ENCODE measurements around the gene OR52I2. TPM values are rescaled to one million over a fixed set of nuclear protein-coding genes. Genes with fewer than 3 reads are reported as not detected.

OR52I2 gene
- total RNA-seq, 3 donors from 2014 or later = not detected

DNA sequence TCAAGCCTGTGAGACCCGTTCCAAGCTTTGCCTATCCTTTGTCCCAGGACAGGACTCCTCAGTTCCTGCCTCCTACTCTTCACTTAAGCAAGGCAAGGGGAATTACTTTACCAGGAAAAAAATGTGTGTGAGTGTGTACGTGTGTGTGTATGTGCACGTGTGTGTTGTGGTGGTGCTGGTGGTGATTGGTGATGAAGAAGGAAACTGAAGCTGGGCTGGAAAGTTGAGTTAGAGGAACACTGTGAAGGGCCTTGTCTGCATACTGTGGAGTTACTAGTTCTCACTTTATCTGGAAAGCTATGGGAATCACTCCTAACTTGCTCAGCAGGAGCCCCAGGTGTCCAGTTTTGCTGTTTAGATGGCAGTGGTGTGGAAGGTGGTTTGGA, 56.1 kb downstream of the OR52I2 start:
- DNase-seq (ENCODE audit: low spot score in 2 of 2) = no peak
- intact Hi-C loops (cut with DNase I; ENCODE audit: low total_unique reads) = no loop called here
- no peak overlapping the region for H3K4me3 ChIP-seq
- H3K27ac ChIP-seq = no peak overlapping the region
- no peaks in the 10 kb centered on the region for H3K36me3 ChIP-seq
- no peaks in the 10 kb centered on the region for H3K4me1 ChIP-seq
- no peaks in the 10 kb centered on the region for H3K9me3 ChIP-seq
- H3K27me3 ChIP-seq = peaks cover 0 to 12% of the 10 kb centered on the region in 2 donors
- TF ChIP-seq POLR2AphosphoS5 (IDR thresholded peaks at IDR 0.05) = no peak

DNA sequence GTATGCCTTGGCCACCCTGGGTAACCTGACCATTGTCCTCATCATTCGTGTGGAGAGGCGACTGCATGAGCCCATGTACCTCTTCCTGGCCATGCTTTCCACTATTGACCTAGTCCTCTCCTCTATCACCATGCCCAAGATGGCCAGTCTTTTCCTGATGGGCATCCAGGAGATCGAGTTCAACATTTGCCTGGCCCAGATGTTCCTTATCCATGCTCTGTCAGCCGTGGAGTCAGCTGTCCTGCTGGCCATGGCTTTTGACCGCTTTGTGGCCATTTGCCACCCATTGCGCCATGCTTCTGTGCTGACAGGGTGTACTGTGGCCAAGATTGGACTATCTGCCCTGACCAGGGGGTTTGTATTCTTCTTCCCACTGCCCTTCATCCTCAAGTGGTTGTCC, 58.4 kb downstream of the OR52I2 start:
- Histone ChIP-seq H3K9me3 (no peaks in the 10 kb centered on the region), H3K27me3 (peaks cover 0 to 12% of the 10 kb centered on the region in 2 donors), H3K4me1 (no peaks in the 10 kb centered on the region), H3K27ac (no peak overlapping the region), H3K36me3 (no peaks in the 10 kb centered on the region), H3K4me3 (no peak overlapping the region)
- no peak for DNase-seq (ENCODE audit: low spot score in 2 of 2)
- intact Hi-C loops (cut with DNase I; ENCODE audit: low total_unique reads) = no loop called here
- TF ChIP-seq POLR2AphosphoS5 (IDR thresholded peaks at IDR 0.05) (no peak), POLR2A (IDR thresholded peaks at IDR 0.05) (no peak)
- TF ChIP-seq, protein P1, sequence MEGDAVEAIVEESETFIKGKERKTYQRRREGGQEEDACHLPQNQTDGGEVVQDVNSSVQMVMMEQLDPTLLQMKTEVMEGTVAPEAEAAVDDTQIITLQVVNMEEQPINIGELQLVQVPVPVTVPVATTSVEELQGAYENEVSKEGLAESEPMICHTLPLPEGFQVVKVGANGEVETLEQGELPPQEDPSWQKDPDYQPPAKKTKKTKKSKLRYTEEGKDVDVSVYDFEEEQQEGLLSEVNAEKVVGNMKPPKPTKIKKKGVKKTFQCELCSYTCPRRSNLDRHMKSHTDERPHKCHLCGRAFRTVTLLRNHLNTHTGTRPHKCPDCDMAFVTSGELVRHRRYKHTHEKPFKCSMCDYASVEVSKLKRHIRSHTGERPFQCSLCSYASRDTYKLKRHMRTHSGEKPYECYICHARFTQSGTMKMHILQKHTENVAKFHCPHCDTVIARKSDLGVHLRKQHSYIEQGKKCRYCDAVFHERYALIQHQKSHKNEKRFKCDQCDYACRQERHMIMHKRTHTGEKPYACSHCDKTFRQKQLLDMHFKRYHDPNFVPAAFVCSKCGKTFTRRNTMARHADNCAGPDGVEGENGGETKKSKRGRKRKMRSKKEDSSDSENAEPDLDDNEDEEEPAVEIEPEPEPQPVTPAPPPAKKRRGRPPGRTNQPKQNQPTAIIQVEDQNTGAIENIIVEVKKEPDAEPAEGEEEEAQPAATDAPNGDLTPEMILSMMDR (IDR thresholded peaks at IDR 0.05) = no peak

DNA sequence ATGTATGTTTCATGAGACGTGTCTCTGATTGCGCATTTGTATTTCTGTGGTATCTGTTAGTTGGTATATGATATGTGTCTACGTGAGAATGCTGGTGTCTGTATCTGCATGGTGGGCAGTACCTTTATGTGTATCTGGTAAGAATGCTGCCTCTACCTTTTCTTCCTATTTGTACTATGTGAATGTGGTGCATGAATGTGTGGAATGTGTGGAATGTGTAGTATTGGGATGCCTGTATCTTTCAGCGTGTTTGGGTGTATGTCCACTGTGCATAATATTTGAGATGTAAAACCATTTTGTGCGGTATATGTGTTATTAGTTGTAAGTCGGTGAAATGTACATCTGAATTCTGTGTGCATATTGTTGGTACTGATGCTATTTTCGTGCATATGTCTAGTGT, 60.0 kb downstream of the OR52I2 start:
- Histone ChIP-seq H3K36me3 (no peaks in the 10 kb centered on the region), H3K9me3 (no peaks in the 10 kb centered on the region), H3K27me3 (peaks cover 0 to 8% of the 10 kb centered on the region in 2 donors), H3K4me3 (no peak overlapping the region), H3K4me1 (no peaks in the 10 kb centered on the region), H3K27ac (no peak overlapping the region)
- DNase-seq (ENCODE audit: low spot score in 2 of 2) = no peak
- no peak for TF ChIP-seq POLR2A (IDR thresholded peaks at IDR 0.05)
- no peak for TF ChIP-seq POLR2AphosphoS5 (IDR thresholded peaks at IDR 0.05)
- TF ChIP-seq, protein P1 (IDR thresholded peaks at IDR 0.05) = no peak
- intact Hi-C loops (cut with DNase I; ENCODE audit: low total_unique reads) = no loop called here

DNA sequence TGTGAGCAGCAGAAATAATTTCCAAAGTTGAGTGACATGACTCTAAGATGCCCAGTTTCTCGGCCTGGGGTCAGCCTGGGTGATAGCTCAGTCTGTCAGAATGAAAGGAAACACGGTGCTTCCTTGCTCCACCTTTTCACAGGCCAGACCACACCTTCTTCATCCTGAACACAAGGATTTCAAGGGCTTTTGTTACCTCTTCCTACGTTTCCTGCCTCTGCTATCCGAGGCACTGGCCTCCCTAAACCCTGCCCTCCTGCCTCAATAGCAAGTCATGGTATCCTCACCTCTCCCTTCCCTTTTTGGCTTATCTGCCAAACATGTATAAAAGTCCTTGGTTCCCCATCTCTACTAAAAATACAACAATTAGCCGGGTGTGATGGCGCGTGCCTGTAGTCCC, 60.5 kb downstream of the OR52I2 start:
- no peak for DNase-seq (ENCODE audit: low spot score in 2 of 2)
- TF ChIP-seq POLR2A (IDR thresholded peaks at IDR 0.05) = no peak
- TF ChIP-seq, protein P1 (IDR thresholded peaks at IDR 0.05) = no peak
- no peak for TF ChIP-seq POLR2AphosphoS5 (IDR thresholded peaks at IDR 0.05)
- Histone ChIP-seq H3K4me1 (no peaks in the 10 kb centered on the region), H3K36me3 (no peaks in the 10 kb centered on the region), H3K27ac (no peak overlapping the region), H3K27me3 (peaks cover 0 to 8% of the 10 kb centered on the region in 2 donors), H3K9me3 (no peaks in the 10 kb centered on the region), H3K4me3 (no peak overlapping the region)
- intact Hi-C loops (cut with DNase I; ENCODE audit: low total_unique reads) = no loop called here

Other genes starting within 250 kb of the OR52I2 start
- not detected for gene OR52B4, start 213.4 kb upstream of the OR52I2 start, total RNA-seq
- 10 to 100 TPM; 12.5 to 17.7 (median 14.1) TPM for gene TRIM21, start 188.0 kb upstream of the OR52I2 start, total RNA-seq
- gene OR52K2, start 132.4 kb upstream of the OR52I2 start, total RNA-seq = not detected
- under 1 TPM in 2 of 3 donors, not detected in 1; under 0.01 TPM for gene OR52K1, start 99.1 kb upstream of the OR52I2 start, total RNA-seq
- gene OR52M1, start 36.6 kb upstream of the OR52I2 start, total RNA-seq = not detected
- gene OR52I1, start 12.3 kb downstream of the OR52I2 start, total RNA-seq = not detected
- gene TRIM68, start 26.5 kb downstream of the OR52I2 start, total RNA-seq = 10 to 100 TPM; 12.6 to 30.0 (median 19.3) TPM
- not detected for gene OR51D1, start 55.7 kb downstream of the OR52I2 start, total RNA-seq
- gene OR51E1, start 62.2 kb downstream of the OR52I2 start, total RNA-seq = under 1 TPM; 0.29 to 0.33 (median 0.32) TPM
- not detected for gene OR51E2, start 116.1 kb downstream of the OR52I2 start, total RNA-seq
- gene MMP26, start 123.0 kb downstream of the OR52I2 start, total RNA-seq = not detected
- gene OR51F1, start 188.2 kb downstream of the OR52I2 start, total RNA-seq = not detected
- not detected for gene OR52R1, start 222.6 kb downstream of the OR52I2 start, total RNA-seq
- not detected for gene OR51F2, start 239.6 kb downstream of the OR52I2 start, total RNA-seq